ENCODE measurements around the gene PCYT2. TPM values are rescaled to one million over a fixed set of nuclear protein-coding genes. Genes with fewer than 3 reads are reported as not detected.

PCYT2 gene
- total and polyA plus RNA-seq, 4 donors = 14.6 to 33.2 (median 25.4) TPM

DNA sequence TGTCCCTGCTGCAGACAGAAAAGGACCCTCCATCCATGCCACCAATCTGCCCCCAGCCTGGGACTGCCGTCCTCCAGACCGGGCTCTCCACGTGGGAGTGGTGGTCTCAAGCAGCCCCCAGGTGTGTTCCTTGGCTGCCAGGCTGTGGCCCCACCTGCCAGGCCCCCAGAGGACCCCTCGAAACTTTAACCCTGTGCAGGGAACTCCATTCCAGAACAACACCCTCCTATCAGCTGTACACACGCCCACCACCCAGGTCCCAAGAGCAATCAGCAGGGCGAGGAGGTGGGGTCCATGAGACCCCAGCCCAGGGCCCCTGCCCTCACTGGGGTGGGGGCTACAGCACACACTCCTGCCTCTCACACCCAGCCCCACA lies 24.5 kb upstream of the PCYT2 start:
- no peaks in the 10 kb centered on the region for H3K27me3 ChIP-seq (ENCODE audit: control insufficient read depth in 1 of 2, insufficient read depth in 2 of 2, low read length in 1 of 2)
- H3K4me1 ChIP-seq (ENCODE audit: control insufficient read depth in 1 of 2, insufficient read depth in 2 of 2, low read length in 2 of 2) = no peaks in the 10 kb centered on the region
- no peak overlapping the region for H3K27ac ChIP-seq (ENCODE audit: low read depth in 1 of 2, low read length in 2 of 2)
- no peak overlapping the region for H3K4me3 ChIP-seq (ENCODE audit: low read length in 2 of 2)
- intact Hi-C loops (cut with DNase I) = no loop called here
- no peaks in the 10 kb centered on the region for H3K36me3 ChIP-seq (ENCODE audit: control insufficient read depth in 1 of 2, insufficient read depth in 2 of 2, low read length in 1 of 2)
- ATAC-seq (ENCODE audit: low FRiP score) (no peak), DNase-seq (peak in 1 of 2 donors; percentile 34)
- WGBS, 2 donors = 87 to 94% methylated on average over 6 of the region's 6 CpGs
- H3K9me3 ChIP-seq (ENCODE audit: control insufficient read depth, low read length) = no peaks in the 10 kb centered on the region

DNA sequence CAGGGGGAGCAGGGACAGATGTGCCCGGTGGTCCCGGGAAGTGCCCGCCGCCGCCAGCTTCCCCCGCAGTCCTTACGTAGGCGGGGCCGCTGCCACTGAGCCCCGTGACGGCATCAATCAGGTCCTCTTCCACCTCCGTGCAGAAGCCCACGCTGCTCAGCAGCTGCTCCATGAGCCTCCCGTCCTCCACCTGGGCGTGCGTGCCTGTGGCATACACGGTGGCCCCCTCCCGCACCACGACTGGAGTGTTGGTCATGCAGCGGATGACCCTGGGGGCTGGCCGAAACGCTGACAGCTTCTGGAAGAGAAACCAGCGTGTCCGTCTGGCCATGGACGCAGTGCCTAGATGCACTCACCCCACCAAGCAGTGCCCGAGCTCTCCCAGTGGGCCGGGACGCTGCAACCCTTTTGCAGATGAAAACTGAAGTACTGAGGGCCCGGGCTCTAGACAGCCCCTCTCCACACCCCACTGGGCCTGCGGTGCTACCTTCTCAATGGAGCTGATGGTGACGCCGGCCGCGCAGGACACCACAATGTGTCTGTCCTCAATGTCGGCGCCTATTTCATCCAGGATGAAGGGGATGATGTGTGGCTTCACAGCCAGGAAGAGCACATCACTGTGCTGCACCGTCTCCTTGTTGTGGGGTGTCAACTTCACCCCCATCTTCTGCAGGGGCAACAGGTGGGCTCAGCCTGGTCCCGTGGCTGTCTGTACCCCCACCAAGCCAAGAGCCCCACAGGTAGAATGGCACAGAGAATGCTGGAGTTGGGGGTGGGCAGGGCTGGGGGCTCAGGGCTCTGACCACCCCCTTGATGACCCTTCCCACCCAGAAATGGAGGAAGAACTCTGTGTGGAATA lies 23.9 kb upstream of the PCYT2 start:
- Histone ChIP-seq H3K36me3 (ENCODE audit: control insufficient read depth in 1 of 2, insufficient read depth in 2 of 2, low read length in 1 of 2) (no peaks in the 10 kb centered on the region), H3K9me3 (ENCODE audit: control insufficient read depth, low read length) (no peaks in the 10 kb centered on the region), H3K4me3 (ENCODE audit: low read length in 2 of 2) (no peak overlapping the region), H3K27ac (ENCODE audit: low read depth in 1 of 2, low read length in 2 of 2) (no peak overlapping the region), H3K27me3 (ENCODE audit: control insufficient read depth in 1 of 2, insufficient read depth in 2 of 2, low read length in 1 of 2) (no peaks in the 10 kb centered on the region), H3K4me1 (ENCODE audit: control insufficient read depth in 1 of 2, insufficient read depth in 2 of 2, low read length in 2 of 2) (no peaks in the 10 kb centered on the region)
- ATAC-seq (ENCODE audit: low FRiP score) (no peak), DNase-seq (peak; percentile 46 to 75)
- intact Hi-C loops (cut with DNase I) = no loop called here
- WGBS, 2 donors = 91 to 93% methylated on average over 38 of the region's 38 CpGs

DNA sequence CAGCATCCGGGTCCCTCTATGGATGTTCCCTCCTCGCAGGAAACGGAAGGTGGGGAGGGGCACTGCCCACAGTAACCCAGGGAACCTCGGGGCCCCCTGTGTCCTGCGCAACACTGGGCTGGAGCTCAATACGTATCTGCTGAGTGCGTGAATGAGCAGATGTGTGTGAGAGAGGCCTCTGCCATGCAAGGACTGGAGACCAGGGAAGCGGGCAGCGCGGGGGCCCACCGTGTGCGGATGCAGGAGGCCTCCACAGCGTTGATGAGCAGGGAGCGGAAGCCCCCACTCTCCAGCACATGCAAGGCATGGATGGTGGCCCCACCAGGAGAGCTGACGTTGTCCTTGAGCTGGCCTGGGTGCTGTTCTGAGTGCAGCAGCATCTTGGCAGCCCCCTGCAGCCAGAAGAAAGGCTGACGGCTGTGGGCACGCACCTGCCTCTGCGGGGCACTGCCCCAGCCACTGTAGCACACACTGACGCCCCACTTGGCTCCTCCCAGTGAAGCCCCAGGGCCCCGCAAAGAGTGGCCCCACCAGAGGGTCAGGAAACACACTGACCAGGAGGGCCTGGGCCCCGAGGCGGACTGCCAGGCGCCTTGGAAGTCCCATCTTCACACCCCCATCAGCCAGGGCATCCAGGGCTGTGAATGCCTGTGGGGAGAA lies 23.0 kb upstream of the PCYT2 start:
- H3K4me3 ChIP-seq (ENCODE audit: low read length in 2 of 2) = no peak overlapping the region
- intact Hi-C loops (cut with DNase I) = no loop called here
- no peaks in the 10 kb centered on the region for H3K4me1 ChIP-seq (ENCODE audit: control insufficient read depth in 1 of 2, insufficient read depth in 2 of 2, low read length in 2 of 2)
- 88% methylated on average over 22 to 23 of the region's 23 CpGs for WGBS, 2 donors
- no peak for ATAC-seq (ENCODE audit: low FRiP score)
- DNase-seq = peak in 1 of 2 donors; percentile 46
- H3K9me3 ChIP-seq (ENCODE audit: control insufficient read depth, low read length) = no peaks in the 10 kb centered on the region
- no peaks in the 10 kb centered on the region for H3K27me3 ChIP-seq (ENCODE audit: control insufficient read depth in 1 of 2, insufficient read depth in 2 of 2, low read length in 1 of 2)
- no peaks in the 10 kb centered on the region for H3K36me3 ChIP-seq (ENCODE audit: control insufficient read depth in 1 of 2, insufficient read depth in 2 of 2, low read length in 1 of 2)
- no peak overlapping the region for H3K27ac ChIP-seq (ENCODE audit: low read depth in 1 of 2, low read length in 2 of 2)

DNA sequence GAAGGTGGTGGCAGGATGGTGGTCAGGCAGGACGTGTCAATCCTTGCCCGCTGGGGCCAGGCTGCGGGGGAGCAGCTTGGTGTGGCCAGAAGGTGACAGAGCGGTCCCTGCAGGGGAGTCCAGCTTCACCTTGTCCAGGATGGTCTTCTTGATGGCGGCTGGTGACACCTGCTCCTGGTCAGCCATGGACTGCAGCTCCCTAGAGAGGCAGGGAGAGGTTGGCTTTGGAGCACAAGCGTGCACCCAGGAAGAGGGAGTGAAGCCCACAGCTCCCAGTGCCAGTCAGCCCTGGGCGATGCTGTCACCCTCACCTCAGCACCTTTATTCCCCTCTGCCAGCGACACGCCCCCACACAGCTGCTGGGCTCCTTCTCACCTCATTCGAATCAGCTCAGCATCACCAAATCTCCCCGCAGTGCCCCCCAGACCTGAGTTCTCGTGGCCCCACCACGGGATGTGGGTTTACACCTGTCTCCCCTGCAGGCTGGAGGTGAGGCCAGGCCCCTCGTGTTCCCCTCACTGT lies 22.0 kb upstream of the PCYT2 start:
- 90 to 91% methylated on average over 14 of the region's 14 CpGs for WGBS, 2 donors
- Histone ChIP-seq H3K4me1 (ENCODE audit: control insufficient read depth in 1 of 2, insufficient read depth in 2 of 2, low read length in 2 of 2) (no peaks in the 10 kb centered on the region), H3K27ac (ENCODE audit: low read depth in 1 of 2, low read length in 2 of 2) (no peak overlapping the region), H3K9me3 (ENCODE audit: control insufficient read depth, low read length) (no peaks in the 10 kb centered on the region), H3K36me3 (ENCODE audit: control insufficient read depth in 1 of 2, insufficient read depth in 2 of 2, low read length in 1 of 2) (no peaks in the 10 kb centered on the region), H3K27me3 (ENCODE audit: control insufficient read depth in 1 of 2, insufficient read depth in 2 of 2, low read length in 1 of 2) (no peaks in the 10 kb centered on the region), H3K4me3 (ENCODE audit: low read length in 2 of 2) (no peak overlapping the region)
- intact Hi-C loops (cut with DNase I) = no loop called here
- no peak for DNase-seq
- no peak for ATAC-seq (ENCODE audit: low FRiP score)

DNA sequence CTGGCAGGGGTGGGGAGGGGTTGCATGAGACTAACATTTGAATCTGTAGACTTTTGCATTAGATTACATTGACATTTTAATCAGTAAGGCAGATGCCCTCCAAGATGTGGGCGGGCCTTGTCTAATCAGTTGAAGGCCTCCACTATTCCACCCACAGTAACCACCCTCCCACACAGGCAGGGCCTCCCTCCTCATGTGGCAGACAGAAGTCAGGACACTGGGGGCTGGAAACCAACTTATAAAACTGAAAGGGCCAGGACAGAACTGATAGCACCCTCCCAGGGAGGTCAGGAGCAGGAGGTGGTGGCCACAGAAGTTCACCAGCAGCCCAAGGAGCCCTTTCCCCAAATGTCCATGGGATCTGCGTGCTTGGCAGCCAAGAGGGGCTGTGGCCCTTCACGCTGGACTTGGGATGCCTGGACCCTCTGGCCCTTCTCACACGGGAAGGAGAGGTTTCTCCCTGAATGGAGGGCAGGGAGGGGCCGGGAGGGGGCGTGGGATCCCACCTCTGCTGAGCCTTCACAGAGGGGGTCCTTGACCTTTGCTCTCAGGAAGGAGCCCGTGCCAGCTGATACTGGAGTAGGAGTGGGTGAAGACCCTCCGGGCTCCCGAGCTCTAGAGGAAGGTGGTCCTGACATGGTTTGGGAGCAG lies 21.3 kb upstream of the PCYT2 start:
- intact Hi-C loops (cut with DNase I) = no loop called here
- peak in 1 of 2 donors; percentile 45 for DNase-seq

DNA sequence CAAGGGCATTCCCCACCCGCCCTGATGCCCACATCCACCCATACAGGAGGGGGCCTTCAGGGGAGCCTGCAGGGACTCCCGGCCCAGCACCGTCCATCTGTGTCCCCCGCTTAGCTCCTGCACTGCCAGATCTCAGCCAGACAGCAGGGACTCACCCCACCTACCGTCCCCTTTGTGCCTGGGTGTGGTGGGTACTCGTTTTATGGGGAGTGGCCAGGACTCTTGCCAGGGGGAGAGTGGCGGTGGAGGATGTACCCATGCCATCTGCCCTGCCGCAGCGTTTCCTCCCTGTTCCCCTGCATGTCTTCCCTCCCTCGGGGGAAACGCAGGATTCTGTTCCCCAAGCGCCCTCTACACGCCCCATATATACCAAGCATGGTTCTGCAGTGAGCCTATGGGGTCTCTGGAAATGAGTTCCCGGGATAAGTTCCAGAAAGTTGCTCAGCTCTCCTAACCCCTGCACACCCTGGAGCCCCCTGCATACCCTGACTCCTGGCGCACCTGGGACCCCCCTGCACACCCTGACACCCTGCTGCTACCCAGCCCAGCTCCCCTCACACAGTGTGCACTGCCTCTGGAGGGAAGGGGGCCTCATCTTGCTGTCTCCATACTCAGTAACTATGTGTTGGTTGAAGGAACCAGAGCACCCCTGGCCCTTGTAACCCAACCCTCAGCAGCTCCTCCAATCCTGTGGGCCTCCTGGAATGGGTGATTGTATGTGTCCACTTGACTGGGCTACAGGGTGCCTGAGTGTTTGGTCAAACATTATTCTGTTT lies 20.5 kb upstream of the PCYT2 start:
- Histone ChIP-seq H3K4me3 (ENCODE audit: low read length in 2 of 2) (no peak overlapping the region), H3K36me3 (ENCODE audit: control insufficient read depth in 1 of 2, insufficient read depth in 2 of 2, low read length in 1 of 2) (no peaks in the 10 kb centered on the region), H3K4me1 (ENCODE audit: control insufficient read depth in 1 of 2, insufficient read depth in 2 of 2, low read length in 2 of 2) (no peaks in the 10 kb centered on the region), H3K27me3 (ENCODE audit: control insufficient read depth in 1 of 2, insufficient read depth in 2 of 2, low read length in 1 of 2) (no peaks in the 10 kb centered on the region), H3K9me3 (ENCODE audit: control insufficient read depth, low read length) (no peaks in the 10 kb centered on the region), H3K27ac (ENCODE audit: low read depth in 1 of 2, low read length in 2 of 2) (no peak overlapping the region)
- DNase-seq = peak in 1 of 2 donors; percentile 46
- intact Hi-C loops (cut with DNase I) = no loop called here
- no peak for ATAC-seq (ENCODE audit: low FRiP score)
- 49 to 51% methylated on average over 15 of the region's 15 CpGs for WGBS, 2 donors

More for the DNA sequence above, 21.3 kb upstream of the PCYT2 start:
- Histone ChIP-seq H3K4me3 (ENCODE audit: low read length in 2 of 2) (no peak overlapping the region), H3K36me3 (ENCODE audit: control insufficient read depth in 1 of 2, insufficient read depth in 2 of 2, low read length in 1 of 2) (no peaks in the 10 kb centered on the region), H3K4me1 (ENCODE audit: control insufficient read depth in 1 of 2, insufficient read depth in 2 of 2, low read length in 2 of 2) (no peaks in the 10 kb centered on the region), H3K27ac (ENCODE audit: low read depth in 1 of 2, low read length in 2 of 2) (no peak overlapping the region), H3K27me3 (ENCODE audit: control insufficient read depth in 1 of 2, insufficient read depth in 2 of 2, low read length in 1 of 2) (no peaks in the 10 kb centered on the region), H3K9me3 (ENCODE audit: control insufficient read depth, low read length) (no peaks in the 10 kb centered on the region)
- 89 to 91% methylated on average over 9 of the region's 9 CpGs for WGBS, 2 donors
- no peak for ATAC-seq (ENCODE audit: low FRiP score)

DNA sequence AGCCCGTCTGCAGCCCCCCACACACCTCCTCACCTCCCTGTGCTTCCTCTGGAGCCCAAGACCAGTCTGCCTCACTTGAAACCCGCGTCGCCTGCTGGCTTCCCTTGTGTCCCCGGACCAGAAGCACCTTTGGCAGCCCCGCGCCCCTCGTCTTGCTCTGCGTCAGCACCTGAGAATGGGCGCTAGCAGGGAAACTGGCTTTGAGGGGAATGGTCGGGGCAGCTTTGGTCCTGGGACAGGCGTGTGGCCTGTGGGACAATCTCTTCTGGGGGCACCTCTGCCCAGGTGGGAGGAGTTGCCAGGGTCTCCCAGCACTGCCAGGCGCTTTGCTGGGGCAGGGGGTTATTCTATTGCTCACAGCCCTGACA lies 20.0 kb upstream of the PCYT2 start:
- no peak overlapping the region for H3K27ac ChIP-seq (ENCODE audit: low read depth in 1 of 2, low read length in 2 of 2)
- ATAC-seq (ENCODE audit: low FRiP score) (no peak), DNase-seq (peak in 1 of 2 donors; percentile 44)
- H3K9me3 ChIP-seq (ENCODE audit: control insufficient read depth, low read length) = no peaks in the 10 kb centered on the region
- WGBS, 2 donors = 75 to 76% methylated on average over 13 of the region's 13 CpGs
- H3K4me1 ChIP-seq (ENCODE audit: control insufficient read depth in 1 of 2, insufficient read depth in 2 of 2, low read length in 2 of 2) = no peaks in the 10 kb centered on the region
- H3K27me3 ChIP-seq (ENCODE audit: control insufficient read depth in 1 of 2, insufficient read depth in 2 of 2, low read length in 1 of 2) = no peaks in the 10 kb centered on the region
- H3K4me3 ChIP-seq (ENCODE audit: low read length in 2 of 2) = no peak overlapping the region
- no peaks in the 10 kb centered on the region for H3K36me3 ChIP-seq (ENCODE audit: control insufficient read depth in 1 of 2, insufficient read depth in 2 of 2, low read length in 1 of 2)
- intact Hi-C loops (cut with DNase I) = no loop called here
